ENCODE data around the gene TSPAN10. TPM values are rescaled to one million over a fixed set of nuclear protein-coding genes. Genes with fewer than 3 reads are reported as not detected.

The TSPAN10 gene
- total and polyA plus RNA-seq, 2 of the 13 experiments (the other 11 are each of a cell fraction or from before 2014, with no cell fraction given): 0.54 to 0.75 TPM

DNA sequence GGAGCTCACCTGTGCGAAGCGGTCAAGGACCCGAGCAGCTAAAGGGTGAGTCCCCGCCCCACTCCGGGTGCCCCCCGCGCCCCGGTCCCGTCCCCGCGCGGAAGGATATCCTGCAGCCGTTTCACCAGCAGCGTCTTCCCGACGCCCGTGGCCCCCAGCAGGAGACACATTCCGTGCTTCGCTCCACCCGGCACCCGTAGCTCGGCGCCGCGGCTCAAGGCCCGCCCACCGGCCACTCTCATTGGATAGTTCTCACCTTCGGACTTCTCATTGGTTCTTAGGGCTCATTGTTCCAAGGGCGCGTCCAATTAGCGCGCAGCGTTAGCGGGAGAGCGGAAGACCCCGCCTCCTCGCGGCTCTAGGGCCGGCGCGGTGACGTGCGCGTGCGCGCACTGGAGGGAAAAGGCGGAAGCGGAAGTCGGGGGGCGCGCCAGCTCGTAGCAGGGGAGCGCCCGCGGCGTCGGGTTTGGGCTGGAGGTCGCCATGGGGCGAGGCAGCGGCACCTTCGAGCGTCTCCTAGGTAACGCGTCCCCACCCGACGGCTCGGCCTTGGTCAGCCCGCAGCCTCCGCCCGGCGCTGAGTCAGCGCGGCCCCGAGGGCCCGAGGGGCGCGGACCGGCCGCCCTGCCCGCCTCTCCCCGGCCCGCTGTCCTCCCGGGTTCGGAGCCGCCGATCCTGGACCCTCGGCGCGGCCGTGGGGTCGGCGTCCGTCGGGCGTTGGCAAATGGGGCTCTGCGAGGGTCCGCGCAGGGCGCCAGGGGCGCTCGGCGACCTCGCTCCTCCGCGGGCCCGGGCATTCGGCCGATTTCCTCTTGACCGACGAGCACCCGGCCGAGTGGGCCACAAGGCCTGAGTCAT lies 46.8 kb downstream of the TSPAN10 start, which contains the start of the genes ARL16 and HGS (continued):
- TF ChIP-seq HHEX (CRISPR knock-in tag; IDR thresholded peaks at IDR 0.05) (no peak), ZNF484 (CRISPR knock-in tag; IDR thresholded peaks at IDR 0.05; ENCODE audit: borderline replicate concordance, low read depth) (no peak; the same call in 1 of the 2 replicates), ZNF567 (CRISPR knock-in tag; IDR thresholded peaks at IDR 0.05; ENCODE audit: borderline replicate concordance) (0 out of 2 replicates have a peak, but pooled peaks have one; percentile 8), ZNF143 (CRISPR knock-in tag; IDR thresholded peaks at IDR 0.05) (peak; percentile 43), HDAC2 (CRISPR knock-in tag; IDR thresholded peaks at IDR 0.05) (peak; percentile 80; the same call in 1 of the 2 replicates), HIVEP1 (CRISPR knock-in tag; IDR thresholded peaks at IDR 0.05) (peak; percentile 88), ZNF710 (CRISPR knock-in tag; IDR thresholded peaks at IDR 0.05; ENCODE audit: borderline replicate concordance) (peak; percentile 15; the same call in 1 of the 2 replicates), HNRNPK (IDR thresholded peaks at IDR 0.05; ENCODE audit: low read depth, low read length, poor library complexity, severe bottlenecking) (no peak), HBP1 (CRISPR knock-in tag; IDR thresholded peaks at IDR 0.05; ENCODE audit: low read depth) (0 out of 2 replicates have a peak, but pooled peaks have one; percentile 36), GABPB1 (CRISPR knock-in tag; IDR thresholded peaks at IDR 0.05) (peak; percentile 96), PAX8 (CRISPR knock-in tag; IDR thresholded peaks at IDR 0.05; ENCODE audit: borderline replicate concordance) (no peak), ZBTB44 (CRISPR knock-in tag; IDR thresholded peaks at IDR 0.05) (no peak), FOXK1 (CRISPR knock-in tag; IDR thresholded peaks at IDR 0.05; ENCODE audit: borderline replicate concordance, low read depth) (peak; percentile 81), AHR (CRISPR knock-in tag; IDR thresholded peaks at IDR 0.05) (peak; percentile 51; the same call in 1 of the 2 replicates)
- TF ChIP-seq, protein P1, sequence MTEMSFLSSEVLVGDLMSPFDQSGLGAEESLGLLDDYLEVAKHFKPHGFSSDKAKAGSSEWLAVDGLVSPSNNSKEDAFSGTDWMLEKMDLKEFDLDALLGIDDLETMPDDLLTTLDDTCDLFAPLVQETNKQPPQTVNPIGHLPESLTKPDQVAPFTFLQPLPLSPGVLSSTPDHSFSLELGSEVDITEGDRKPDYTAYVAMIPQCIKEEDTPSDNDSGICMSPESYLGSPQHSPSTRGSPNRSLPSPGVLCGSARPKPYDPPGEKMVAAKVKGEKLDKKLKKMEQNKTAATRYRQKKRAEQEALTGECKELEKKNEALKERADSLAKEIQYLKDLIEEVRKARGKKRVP (CRISPR knock-in tag; IDR thresholded peaks at IDR 0.05): peak in 1 of 2 experiments; percentile 33; a peak in 1 of 4 replicates
- TF ChIP-seq, protein P2, sequence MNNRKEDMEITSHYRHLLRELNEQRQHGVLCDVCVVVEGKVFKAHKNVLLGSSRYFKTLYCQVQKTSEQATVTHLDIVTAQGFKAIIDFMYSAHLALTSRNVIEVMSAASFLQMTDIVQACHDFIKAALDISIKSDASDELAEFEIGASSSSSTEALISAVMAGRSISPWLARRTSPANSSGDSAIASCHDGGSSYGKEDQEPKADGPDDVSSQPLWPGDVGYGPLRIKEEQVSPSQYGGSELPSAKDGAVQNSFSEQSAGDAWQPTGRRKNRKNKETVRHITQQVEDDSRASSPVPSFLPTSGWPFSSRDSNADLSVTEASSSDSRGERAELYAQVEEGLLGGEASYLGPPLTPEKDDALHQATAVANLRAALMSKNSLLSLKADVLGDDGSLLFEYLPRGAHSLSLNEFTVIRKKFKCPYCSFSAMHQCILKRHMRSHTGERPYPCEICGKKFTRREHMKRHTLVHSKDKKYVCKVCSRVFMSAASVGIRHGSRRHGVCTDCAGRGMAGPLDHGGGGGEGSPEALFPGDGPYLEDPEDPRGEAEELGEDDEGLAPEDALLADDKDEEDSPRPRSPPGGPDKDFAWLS (CRISPR knock-in tag; IDR thresholded peaks at IDR 0.05; ENCODE audit: borderline replicate concordance): no peak
- TF ChIP-seq, protein P3, sequence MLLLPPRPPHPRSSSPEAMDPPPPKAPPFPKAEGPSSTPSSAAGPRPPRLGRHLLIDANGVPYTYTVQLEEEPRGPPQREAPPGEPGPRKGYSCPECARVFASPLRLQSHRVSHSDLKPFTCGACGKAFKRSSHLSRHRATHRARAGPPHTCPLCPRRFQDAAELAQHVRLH (CRISPR knock-in tag; IDR thresholded peaks at IDR 0.05; ENCODE audit: borderline replicate concordance, low read depth): peak; percentile 25; the same call in 1 of the 2 replicates

All from HepG2 (cell line).